Measurements from ENCODE around the gene JAK3. TPM values are rescaled to one million over a fixed set of nuclear protein-coding genes. Genes with fewer than 3 reads are reported as not detected.

The JAK3 gene
- polyA plus RNA-seq, 2 of the 4 experiments (the other 2 are of a cell fraction), result 0.31 to 0.89 TPM

DNA sequence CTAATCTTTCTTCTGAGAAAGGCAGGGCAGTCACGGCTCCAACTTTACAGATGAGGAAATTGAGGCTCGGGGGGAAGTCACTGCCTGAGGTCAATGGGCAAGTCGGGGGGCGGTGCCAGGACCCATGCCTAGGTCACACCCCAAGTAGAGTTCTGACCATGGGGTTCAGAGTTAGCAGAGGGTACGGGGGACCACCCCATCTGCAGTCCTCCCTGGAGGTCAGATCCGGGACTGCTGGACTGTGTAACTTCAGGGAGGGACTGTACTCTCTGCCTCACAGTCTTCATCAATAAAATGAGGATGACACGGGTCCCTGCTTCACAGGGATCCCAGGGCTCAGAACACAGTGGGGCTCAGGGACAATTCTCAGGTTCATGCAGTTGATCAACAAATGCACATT, 31.7 kb upstream of the JAK3 start:
- Histone ChIP-seq H3K9me3 (no peaks in the 10 kb centered on the region), H3K4me2 (no peak overlapping the region), H3K27ac (no peak overlapping the region), H3K4me1 (no peaks in the 10 kb centered on the region), H3K4me3 (no peak overlapping the region)
- TF ChIP-seq, protein P1, sequence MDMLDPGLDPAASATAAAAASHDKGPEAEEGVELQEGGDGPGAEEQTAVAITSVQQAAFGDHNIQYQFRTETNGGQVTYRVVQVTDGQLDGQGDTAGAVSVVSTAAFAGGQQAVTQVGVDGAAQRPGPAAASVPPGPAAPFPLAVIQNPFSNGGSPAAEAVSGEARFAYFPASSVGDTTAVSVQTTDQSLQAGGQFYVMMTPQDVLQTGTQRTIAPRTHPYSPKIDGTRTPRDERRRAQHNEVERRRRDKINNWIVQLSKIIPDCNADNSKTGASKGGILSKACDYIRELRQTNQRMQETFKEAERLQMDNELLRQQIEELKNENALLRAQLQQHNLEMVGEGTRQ (IDR thresholded peaks at IDR 0.05), result no peak
- TF ChIP-seq FOXS1 (CRISPR knock-in tag; IDR thresholded peaks at IDR 0.05), result no peak
- TF ChIP-seq EHF (CRISPR knock-in tag; IDR thresholded peaks at IDR 0.05), result no peak
- no peak for TF ChIP-seq PHF8 (IDR thresholded peaks at IDR 0.05; ENCODE audit: borderline replicate concordance, low read depth)
- TF ChIP-seq ELK1 (IDR thresholded peaks at IDR 0.05; ENCODE audit: low read depth, low read length), result no peak
- no peak for TF ChIP-seq ZNF302 (CRISPR knock-in tag; IDR thresholded peaks at IDR 0.05)
- TF ChIP-seq NR3C1 (IDR thresholded peaks at IDR 0.05), result no peak
- TF ChIP-seq, protein P2, sequence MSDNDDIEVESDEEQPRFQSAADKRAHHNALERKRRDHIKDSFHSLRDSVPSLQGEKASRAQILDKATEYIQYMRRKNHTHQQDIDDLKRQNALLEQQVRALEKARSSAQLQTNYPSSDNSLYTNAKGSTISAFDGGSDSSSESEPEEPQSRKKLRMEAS (IDR thresholded peaks at IDR 0.05), result no peak
- TF ChIP-seq JUNB (IDR thresholded peaks at IDR 0.05), result no peak
- TF ChIP-seq MYC (IDR thresholded peaks at IDR 0.05; ENCODE audit: borderline replicate concordance, low read length), result no peak
- TF ChIP-seq SREBF2 (IDR thresholded peaks at IDR 0.05), result no peak
- no peak for TF ChIP-seq BCL3 (IDR thresholded peaks at IDR 0.05)
- FAIRE-seq (no peak), DNase-seq (ENCODE audit: low read depth in 1 of 2, low spot score in 1 of 2) (no peak), ATAC-seq (peak; percentile 44 to 58; a peak in 5 of 6 replicates)
- ChIA-PET CTCF (interaction anchor here (0.6 to 1.3 kb wide), 3 partner anchors 9 to 53 kb away, joined by 3 to 4 read pairs (median 3); partner anchors contain the start of gene CCDC124), POLR2A (no interaction called here)
- 43% methylated on average over 7 of the region's 7 CpGs for WGBS (ENCODE audit: missing lambda C conversion rate)

- ChIA-PET POLR2A (no interaction called here), CTCF (interaction anchor here (1.0 to 2.1 kb wide), 3 partner anchors 53 to 119 kb away, joined by 3 to 4 read pairs (median 3); no protein-coding TSS in a partner anchor)
- ATAC-seq (no peak), FAIRE-seq (no peak), DNase-seq (ENCODE audit: low read depth in 1 of 2, low spot score in 1 of 2) (no peak)
- Histone ChIP-seq H3K9me3 (no peaks in the 10 kb centered on the region), H3K4me1 (no peaks in the 10 kb centered on the region), H3K27ac (no peak overlapping the region), H3K4me3 (no peak overlapping the region), H3K4me2 (no peak overlapping the region)
- no peak for TF ChIP-seq PHF8 (IDR thresholded peaks at IDR 0.05; ENCODE audit: borderline replicate concordance, low read depth)
- no peak for TF ChIP-seq NPAS2 (CRISPR knock-in tag; IDR thresholded peaks at IDR 0.05; ENCODE audit: borderline replicate concordance)
- no peak for TF ChIP-seq ESRRA (IDR thresholded peaks at IDR 0.05; ENCODE audit: borderline replicate concordance, low read length)
- TF ChIP-seq TFCP2L1 (CRISPR knock-in tag; IDR thresholded peaks at IDR 0.05), result no peak
- no peak for TF ChIP-seq CBX8 (IDR thresholded peaks at IDR 0.05)
- no peak for TF ChIP-seq RCOR1 (IDR thresholded peaks at IDR 0.05; ENCODE audit: low read depth, low read length)
- TF ChIP-seq CTCF (IDR thresholded peaks at IDR 0.05), result no peak
- TF ChIP-seq JUNB (IDR thresholded peaks at IDR 0.05), result no peak
- TF ChIP-seq CHD2 (IDR thresholded peaks at IDR 0.05; ENCODE audit: low read length, partially characterized antibody), result no peak
- TF ChIP-seq ATOH8 (CRISPR knock-in tag; IDR thresholded peaks at IDR 0.05; ENCODE audit: low read depth), result no peak
- TF ChIP-seq POLR2A (IDR thresholded peaks at IDR 0.05; ENCODE audit: low read length), result no peak
- TF ChIP-seq GATA3 (IDR thresholded peaks at IDR 0.05; ENCODE audit: borderline replicate concordance), result no peak
- no peak for TF ChIP-seq KDM1A (IDR thresholded peaks at IDR 0.05; ENCODE audit: low read depth)
- TF ChIP-seq HOXB5 (CRISPR knock-in tag; IDR thresholded peaks at IDR 0.05), result no peak
- TF ChIP-seq SREBF2 (IDR thresholded peaks at IDR 0.05), result no peak
- no peak for TF ChIP-seq FOXS1 (CRISPR knock-in tag; IDR thresholded peaks at IDR 0.05)
- 82% methylated on average over 15 of the region's 16 CpGs for WGBS (ENCODE audit: missing lambda C conversion rate)
Measured at GRCh38 chr19:17877696-17878095, 29.9 kb upstream of the JAK3 start.
